Activated gamma-delta T cell (primary cell): ENCODE measurements around the gene CDH23.

Experiments used
- DNase-seq: peaks from one replicate; lab custom pipeline; 2025; lab: John Stamatoyannopoulos, UW

CDH23 gene

GRCh38 chr10:71774916-71775702 is 378.4 kb downstream of the CDH23 start:
- DNase-seq = no peak

- DNase-seq = no peak
These were observed 379.8 kb downstream of the CDH23 start for GRCh38 chr10:71776481-71776925.

GRCh38 chr10:71777213-71777985 is 380.7 kb downstream of the CDH23 start:
- no peak for DNase-seq

- DNase-seq = no peak
These were observed 381.5 kb downstream of the CDH23 start for GRCh38 chr10:71778071-71778825.

DNA sequence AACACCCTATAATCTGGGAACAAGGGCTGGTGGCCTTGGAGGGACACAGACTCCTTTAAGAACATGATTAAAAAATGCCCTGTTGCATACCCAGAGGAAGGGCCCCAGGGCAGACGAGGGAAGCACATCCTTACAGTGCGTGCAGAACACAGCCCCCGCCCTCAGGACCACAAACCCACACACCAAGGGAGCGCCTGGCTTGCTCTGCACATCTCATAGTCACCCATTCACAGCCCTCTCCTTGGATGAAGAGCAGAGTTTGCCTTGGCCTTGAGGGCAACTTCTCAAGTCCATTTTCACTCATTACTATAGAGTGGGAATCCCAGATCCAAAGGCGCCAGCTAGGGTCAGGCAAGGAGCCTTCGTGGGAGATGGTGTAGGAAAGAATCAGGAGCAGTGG is 382.9 kb downstream of the CDH23 start:
- DNase-seq = no peak

- DNase-seq = no peak
These were observed 383.4 kb downstream of the CDH23 start for GRCh38 chr10:71780156-71780555.

DNA sequence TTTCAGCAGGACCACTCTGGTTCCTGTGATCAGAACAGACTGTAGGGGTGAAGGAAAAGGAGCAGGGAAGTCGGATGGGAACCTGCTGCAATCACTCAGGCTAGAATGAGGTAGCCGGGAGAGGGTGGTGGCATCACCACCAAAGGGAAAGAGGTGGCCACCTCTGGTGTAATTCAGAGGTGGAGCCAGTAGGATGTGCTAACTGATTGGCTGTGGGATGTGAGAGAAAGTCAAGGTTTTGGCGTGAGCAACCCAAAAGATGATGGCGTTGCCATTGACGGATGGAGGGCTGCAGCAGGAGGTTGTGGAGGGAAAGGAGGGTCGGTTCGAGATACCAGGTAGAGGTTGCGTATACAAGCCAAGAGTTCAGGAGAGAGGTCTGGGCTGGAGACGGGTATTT is 384.0 kb downstream of the CDH23 start:
- no peak for DNase-seq

- no peak for DNase-seq
These were observed 385.6 kb downstream of the CDH23 start for GRCh38 chr10:71782221-71782916.

DNA sequence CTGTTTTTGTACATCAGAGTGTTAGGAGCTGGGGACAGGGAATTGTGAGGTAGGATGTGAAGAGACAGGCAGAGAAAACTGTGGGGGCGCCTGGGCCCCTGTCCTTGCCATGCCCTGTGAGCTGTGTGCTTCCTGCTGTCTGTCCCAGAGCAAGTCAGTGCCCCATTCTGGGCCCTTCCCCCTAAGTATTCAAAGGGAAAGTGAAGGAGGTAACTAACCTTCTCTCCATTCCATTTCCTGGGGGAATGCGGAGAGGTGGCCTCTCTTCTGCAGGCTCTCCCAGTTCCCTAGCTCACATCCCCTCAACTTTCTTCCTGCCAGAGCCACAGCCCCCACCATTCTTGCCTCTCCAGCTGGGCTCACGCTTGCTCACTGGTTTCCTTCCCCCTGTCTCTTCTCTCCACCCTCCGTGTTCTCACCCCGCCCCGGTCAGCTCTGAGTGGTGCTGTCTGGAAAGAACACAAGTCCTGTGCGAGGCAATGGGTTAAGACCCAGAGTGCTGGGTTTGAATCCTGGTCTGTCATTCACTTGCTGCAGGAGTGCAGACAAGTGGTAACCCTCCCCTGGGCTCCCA is 386.3 kb downstream of the CDH23 start:
- no peak for DNase-seq

GRCh38 chr10:71783917-71784678 is 387.4 kb downstream of the CDH23 start:
- DNase-seq = no peak

- DNase-seq = no peak
These were observed 388.1 kb downstream of the CDH23 start for GRCh38 chr10:71784679-71785272.

DNA sequence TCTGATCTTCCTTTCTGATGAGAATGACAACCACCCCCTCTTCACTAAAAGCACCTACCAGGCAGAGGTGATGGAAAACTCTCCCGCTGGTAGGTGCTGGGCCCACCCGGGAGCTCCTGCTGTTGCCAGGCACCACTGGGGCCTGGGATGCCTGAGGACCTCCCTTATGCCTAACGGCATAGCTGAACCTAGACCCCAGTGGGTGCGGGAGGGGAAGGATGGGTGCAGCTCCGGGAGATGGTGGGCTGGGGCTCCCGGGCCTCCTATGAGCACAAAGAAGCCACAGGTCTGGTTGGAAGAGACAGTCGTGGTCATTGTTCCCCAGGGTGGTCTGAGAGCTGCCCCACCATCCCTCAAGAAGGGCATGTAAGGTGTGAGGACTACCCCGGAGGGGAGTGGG is 392.2 kb downstream of the CDH23 start:
- no peak for DNase-seq

DNA sequence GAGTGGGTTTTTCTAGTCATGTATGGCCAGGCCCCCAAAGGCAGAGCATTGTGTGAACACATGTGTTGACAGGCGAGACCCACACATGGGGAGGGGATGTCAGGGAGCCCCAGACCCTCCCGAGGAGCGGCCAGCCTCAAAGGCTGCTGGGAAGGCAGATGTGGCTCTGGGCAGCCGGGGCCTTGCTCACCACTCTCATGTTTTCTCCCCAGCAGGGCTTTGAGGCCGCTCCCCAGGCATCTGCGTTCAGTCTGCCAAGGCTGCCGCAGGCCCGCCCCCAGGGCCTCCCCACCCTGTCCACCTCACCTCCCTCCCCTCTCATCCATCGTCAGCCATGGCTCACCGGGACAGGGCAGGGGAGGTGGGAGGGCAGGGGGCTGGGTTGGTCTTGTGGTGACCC is 393.2 kb downstream of the CDH23 start:
- DNase-seq = no peak

GRCh38 chr10:71790749-71791440 is 394.2 kb downstream of the CDH23 start:
- DNase-seq = no peak

DNA sequence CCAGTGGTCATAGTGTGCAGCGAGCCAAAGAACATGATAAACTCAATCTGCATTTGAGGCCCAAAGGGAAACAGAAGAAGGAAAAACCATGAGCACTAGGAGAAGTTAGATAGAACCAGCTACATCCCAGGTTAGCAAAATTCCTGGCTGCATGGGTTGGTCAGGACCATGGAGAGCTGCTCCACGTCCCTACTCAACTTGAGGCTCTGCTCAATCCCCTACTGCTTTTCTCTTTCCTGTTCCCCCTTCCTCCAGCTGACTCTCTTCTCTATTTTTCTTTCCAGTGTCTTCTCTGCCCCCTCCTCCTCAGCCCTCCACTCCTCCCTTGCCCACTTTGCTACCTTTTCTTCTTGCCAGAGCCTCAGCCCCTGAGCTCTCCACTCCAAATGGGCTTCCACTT is 398.5 kb downstream of the CDH23 start:
- no peak for DNase-seq

DNA sequence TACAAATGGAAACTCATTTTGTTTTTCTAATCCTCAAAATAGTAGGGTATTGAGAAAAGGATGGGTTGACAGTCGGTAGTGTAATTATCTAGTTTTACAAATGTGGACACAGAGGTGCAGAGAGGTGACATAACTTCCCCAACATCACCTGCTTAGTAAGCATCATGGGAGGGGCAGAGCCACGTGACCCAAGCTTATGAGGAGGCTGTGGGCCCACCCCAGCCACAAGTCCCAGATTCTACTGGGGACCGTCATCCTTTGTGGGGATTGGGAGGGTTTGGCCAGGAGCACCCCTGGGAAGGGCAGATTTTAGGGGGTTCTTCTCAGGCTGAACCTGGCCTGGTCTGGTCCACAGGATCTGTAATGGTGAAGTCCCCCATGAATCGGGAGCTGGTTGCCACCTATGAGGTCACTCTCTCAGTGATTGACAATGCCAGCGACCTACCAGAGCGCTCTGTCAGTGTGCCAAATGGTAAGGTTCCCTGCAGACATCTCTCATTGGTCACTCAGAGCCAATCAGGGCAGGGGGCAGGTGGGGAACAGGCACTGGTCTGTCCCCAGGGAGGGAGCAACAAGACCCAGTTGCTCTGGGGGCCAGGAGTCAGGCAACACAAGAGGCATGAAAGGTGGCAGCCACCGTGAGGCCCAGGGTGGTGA is 400.2 kb downstream of the CDH23 start:
- no peak for DNase-seq

DNA sequence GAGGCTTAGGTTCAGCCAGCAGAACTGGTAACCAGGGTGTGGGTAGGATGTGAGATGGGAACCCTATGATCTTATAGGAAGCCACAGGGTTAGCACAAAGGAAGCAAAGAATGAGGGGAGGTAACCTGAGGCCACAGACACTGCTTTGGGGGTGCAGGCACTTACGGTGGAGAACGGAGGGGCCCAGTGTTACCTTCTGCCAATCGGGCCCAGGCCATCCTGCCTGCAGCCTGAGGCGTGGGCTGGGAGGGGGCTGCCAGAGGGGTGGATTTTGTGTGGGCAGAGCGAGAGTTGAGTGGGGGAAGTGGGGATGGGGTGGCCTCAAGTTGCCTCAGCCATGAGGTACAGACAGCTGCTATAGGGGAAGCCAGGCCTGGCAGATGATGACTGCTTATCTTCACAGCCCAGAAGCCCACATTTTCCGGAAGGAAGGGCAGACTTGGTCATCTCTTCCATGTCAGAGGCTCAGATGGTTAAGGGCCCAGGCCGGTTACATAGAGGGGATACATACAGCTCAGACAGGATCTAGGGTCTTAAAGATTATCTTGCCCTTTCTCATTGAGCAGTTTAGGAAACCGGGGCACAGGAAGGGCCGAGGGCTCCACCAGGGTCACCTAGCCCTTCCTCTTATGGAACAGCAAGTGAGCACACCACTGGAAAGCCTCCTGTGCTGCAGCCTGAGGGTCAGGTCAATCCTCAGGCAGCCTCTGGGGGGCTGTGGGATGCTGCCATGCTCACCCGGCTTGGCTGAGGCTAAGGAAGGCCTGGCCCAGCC is 401.0 kb downstream of the CDH23 start:
- no peak for DNase-seq

- DNase-seq = no peak
These were observed 401.5 kb downstream of the CDH23 start for GRCh38 chr10:71798308-71798624.

GRCh38 chr10:71799112-71799511 is 402.4 kb downstream of the CDH23 start:
- no peak for DNase-seq
